WTC11 (cell line): Measurements from ENCODE around the gene RSPH3. TPM values are rescaled to one million over a fixed set of nuclear protein-coding genes. Genes with fewer than 3 reads are reported as not detected.
"Not testable (repeated sequence)": the region's sequence is repeated elsewhere in the genome, so short reads cannot be mapped to it uniquely, and the experiment has no call there.

Source experiments
- ATAC-seq: fragments of 200-7000 bp; cut with Tn5 transposase; 2 replicates; pipeline ENCODE4 v1.10.0; 2021; ENCODE audit warnings: mild to moderate bottlenecking, moderate library complexity
- CTCF ChIA-PET: fragments of 300-600 bp; sonication (Branson Sonifier 250); formaldehyde crosslinking; loops from one replicate; lab custom pipeline; 2021; ENCODE audit warnings: antibody characterized with exemption; lab: Charles Lee
- POLR2A ChIA-PET: fragments of 350-600 bp; sonication (Branson Sonifier 250); formaldehyde crosslinking; loops from one replicate; lab custom pipeline; 2021; ENCODE audit warnings: antibody characterized with exemption; lab: Charles Lee
- DNase-seq: peaks from one replicate; pipeline ENCODE4 v3.0.0; 2021; ENCODE audit warnings: low spot score
- H3K27ac Mint-ChIP-seq: 2 replicates; pipeline ENCODE4 v1.8.0; 2021; ENCODE audit warnings: mixed read lengths
- H3K27me3 Mint-ChIP-seq: 2 replicates; pipeline ENCODE4 v1.8.0; 2021; ENCODE audit warnings: low read depth, mild to moderate bottlenecking, moderate library complexity, mixed read lengths
- H3K36me3 Mint-ChIP-seq: 2 replicates; pipeline ENCODE4 v1.8.0; 2021; ENCODE audit warnings: mixed read lengths
- H3K4me1 Mint-ChIP-seq: 2 replicates; pipeline ENCODE4 v1.8.0; 2022; ENCODE audit warnings: mixed read lengths
- H3K4me3 Mint-ChIP-seq: 2 replicates; pipeline ENCODE4 v1.8.0; 2021; ENCODE audit warnings: mild to moderate bottlenecking, moderate library complexity, mixed read lengths
- H3K9me3 Mint-ChIP-seq: 2 replicates; pipeline ENCODE4 v1.8.0; 2021; ENCODE audit warnings: mixed read lengths
- AR ChIP-seq: fragments of 250-450 bp; sonication (Bioruptor Pico); IDR thresholded peaks from 2 replicates; pipeline ENCODE4 v1.9.0; 2021; ENCODE audit warnings: mild to moderate bottlenecking
- ATF2 ChIP-seq: sonication (generic); formaldehyde crosslinking; IDR thresholded peaks from 2 replicates; pipeline ENCODE4 v1.8.1; 2022; ENCODE audit warnings: low read depth, missing genetic modification reagents, borderline replicate concordance
- ATF6 ChIP-seq: sonication (generic); formaldehyde crosslinking; IDR thresholded peaks from 2 replicates; pipeline ENCODE4 v1.8.1; 2023; ENCODE audit warnings: mild to moderate bottlenecking, missing genetic modification reagents
- CREM ChIP-seq: sonication (generic); formaldehyde crosslinking; IDR thresholded peaks from 2 replicates; pipeline ENCODE4 v1.8.1; 2022; ENCODE audit warnings: mild to moderate bottlenecking, missing genetic modification reagents, moderate library complexity
- CTCF ChIP-seq: fragments of 200-600 bp; IDR thresholded peaks from 2 replicates; pipeline ENCODE4 v1.8.0; 2022; ENCODE audit warnings: antibody characterized with exemption
- ELF4 ChIP-seq: sonication (generic); formaldehyde crosslinking; IDR thresholded peaks from 2 replicates; pipeline ENCODE4 v1.8.1; 2022; ENCODE audit warnings: low read depth, mild to moderate bottlenecking, moderate library complexity, missing genetic modification reagents
- ETV6 ChIP-seq: sonication (generic); formaldehyde crosslinking; IDR thresholded peaks from 2 replicates; pipeline ENCODE4 v1.8.1; 2022; ENCODE audit warnings: mild to moderate bottlenecking, missing genetic modification reagents
- IRF1 ChIP-seq: sonication (generic); formaldehyde crosslinking; IDR thresholded peaks from 2 replicates; pipeline ENCODE4 v1.8.0; 2023; ENCODE audit warnings: missing genetic modification reagents
- MAX ChIP-seq: sonication (generic); formaldehyde crosslinking; IDR thresholded peaks from 2 replicates; pipeline ENCODE4 v1.8.0; 2022; ENCODE audit warnings: mild to moderate bottlenecking, missing genetic modification reagents
- NFATC4 ChIP-seq: fragments of 250-450 bp; sonication (Bioruptor Pico); IDR thresholded peaks from 2 replicates; pipeline ENCODE4 v1.9.0; 2021; ENCODE audit warnings: mild to moderate bottlenecking
- NR1H2 ChIP-seq: sonication (generic); formaldehyde crosslinking; IDR thresholded peaks from 2 replicates; pipeline ENCODE4 v1.9.0; 2021; ENCODE audit warnings: mild to moderate bottlenecking, moderate library complexity, missing genetic modification reagents
- NR3C1 ChIP-seq: sonication (generic); formaldehyde crosslinking; conservative IDR thresholded peaks from 2 replicates; pipeline ENCODE4 v1.8.1; 2023; ENCODE audit warnings: low read depth, mild to moderate bottlenecking, missing genetic modification reagents
- RELA ChIP-seq: sonication (generic); formaldehyde crosslinking; IDR thresholded peaks from 2 replicates; pipeline ENCODE4 v1.8.1; 2022; ENCODE audit warnings: missing genetic modification reagents, mild to moderate bottlenecking, borderline replicate concordance
- RORB ChIP-seq: fragments of 250-450 bp; sonication (Bioruptor Pico); IDR thresholded peaks from 2 replicates; pipeline ENCODE4 v1.9.0; 2021; ENCODE audit warnings: mild to moderate bottlenecking
- SOX15 ChIP-seq: fragments of 250-450 bp; sonication (Bioruptor Pico); IDR thresholded peaks from 2 replicates; pipeline ENCODE4 v1.9.0; 2021; ENCODE audit warnings: mild to moderate bottlenecking
- SP1 ChIP-seq: sonication (generic); formaldehyde crosslinking; conservative IDR thresholded peaks from 2 replicates; pipeline ENCODE4 v1.8.1; 2022; ENCODE audit warnings: missing genetic modification reagents
- TEAD4 ChIP-seq: sonication (generic); formaldehyde crosslinking; IDR thresholded peaks from 2 replicates; pipeline ENCODE4 v1.8.0; 2022; ENCODE audit warnings: mild to moderate bottlenecking, missing genetic modification reagents
- USF2 ChIP-seq: sonication (generic); formaldehyde crosslinking; IDR thresholded peaks from 2 replicates; pipeline ENCODE4 v1.8.1; 2023; ENCODE audit warnings: mild to moderate bottlenecking, missing genetic modification reagents, moderate library complexity
- ZBTB21 ChIP-seq: sonication (generic); formaldehyde crosslinking; IDR thresholded peaks from 2 replicates; pipeline ENCODE4 v1.8.1; 2023; ENCODE audit warnings: mild to moderate bottlenecking, missing genetic modification reagents, borderline replicate concordance
- ZNF263 ChIP-seq: sonication (generic); formaldehyde crosslinking; IDR thresholded peaks from 2 replicates; pipeline ENCODE4 v1.8.1; 2022; ENCODE audit warnings: low read depth, mild to moderate bottlenecking, moderate library complexity, missing genetic modification reagents
- ZNF317 ChIP-seq: sonication (generic); formaldehyde crosslinking; IDR thresholded peaks from 2 replicates; pipeline ENCODE4 v1.8.1; 2023; ENCODE audit warnings: low read depth, mild to moderate bottlenecking, moderate library complexity, missing genetic modification reagents, borderline replicate concordance
- ZNF396 ChIP-seq: fragments of 250-450 bp; sonication (Bioruptor Pico); IDR thresholded peaks from 2 replicates; pipeline ENCODE4 v1.8.0; 2021; ENCODE audit warnings: mild to moderate bottlenecking, moderate library complexity, borderline replicate concordance
- ZNF416 ChIP-seq: fragments of 250-450 bp; sonication (Bioruptor Pico); IDR thresholded peaks from 2 replicates; pipeline ENCODE4 v1.9.0; 2021; ENCODE audit warnings: mild to moderate bottlenecking, inconsistent platforms
- ZNF671 ChIP-seq: fragments of 250-450 bp; sonication (Bioruptor Pico); IDR thresholded peaks from 2 replicates; pipeline ENCODE4 v1.8.0; 2021; ENCODE audit warnings: mild to moderate bottlenecking
- total RNA-seq: library from RNA; stranded (reverse); gene quantifications from 3 replicates; pipeline ENCODE4 v1.2.3, GENCODE V29; 2021

The RSPH3 gene
- total RNA-seq, 1 experiment from 2014 or later: 3.2 TPM

- no peak overlapping the region for H3K4me3 Mint-ChIP-seq
- CTCF ChIA-PET: no interaction called here
- peaks cover 20% of the 10 kb centered on the region for H3K9me3 Mint-ChIP-seq
- TF ChIP-seq AR (CRISPR knock-in tag) (no peak), ZBTB21 (CRISPR knock-in tag) (no peak), ZNF317 (CRISPR knock-in tag) (no peak), TEAD4 (CRISPR knock-in tag) (no peak), ATF2 (CRISPR knock-in tag) (no peak), NFATC4 (CRISPR knock-in tag) (no peak), IRF1 (CRISPR knock-in tag) (no peak), ATF6 (CRISPR knock-in tag) (no peak), RORB (CRISPR knock-in tag) (no peak), RELA (CRISPR knock-in tag) (no peak), ELF4 (no peak), NR1H2 (CRISPR knock-in tag) (no peak), MAX (CRISPR knock-in tag) (no peak), SP1 (CRISPR knock-in tag) (no peak), SOX15 (CRISPR knock-in tag) (no peak), ZNF396 (CRISPR knock-in tag) (no peak), CREM (CRISPR knock-in tag) (no peak)
- POLR2A ChIA-PET: no interaction called here
- ATAC-seq (no peak), DNase-seq (no peak)
- H3K27me3 Mint-ChIP-seq: no peaks in the 10 kb centered on the region
- 0 out of 2 replicates have a peak, but pooled peaks cover 2% of the 10 kb centered on the region for H3K4me1 Mint-ChIP-seq
- H3K36me3 Mint-ChIP-seq: no peaks in the 10 kb centered on the region; the same call in 1 of the 2 replicates
- no peak overlapping the region for H3K27ac Mint-ChIP-seq
Measured at GRCh38 chr6:158955255-158955654, 44.7 kb downstream of the RSPH3 start.

GRCh38 chr6:158954753-158955152 lies 45.2 kb downstream of the RSPH3 start:
- TF ChIP-seq ZBTB21 (CRISPR knock-in tag) (no peak), ZNF263 (CRISPR knock-in tag) (no peak), NR3C1 (CRISPR knock-in tag) (no peak), ZNF416 (CRISPR knock-in tag) (no peak), ZNF671 (CRISPR knock-in tag) (no peak), ETV6 (CRISPR knock-in tag) (no peak), USF2 (CRISPR knock-in tag) (no peak), CTCF (no peak)
- H3K4me1 Mint-ChIP-seq: 0 out of 2 replicates have a peak, but pooled peaks cover 2% of the 10 kb centered on the region
- no peak overlapping the region for H3K4me3 Mint-ChIP-seq
- CTCF ChIA-PET: no interaction called here
- H3K9me3 Mint-ChIP-seq: peaks cover 20% of the 10 kb centered on the region
- ATAC-seq: no peak
- no peaks in the 10 kb centered on the region for H3K27me3 Mint-ChIP-seq
- H3K27ac Mint-ChIP-seq: no peak overlapping the region
- no peak for DNase-seq
- POLR2A ChIA-PET: no interaction called here
- no peaks in the 10 kb centered on the region; the same call in 1 of the 2 replicates for H3K36me3 Mint-ChIP-seq

GRCh38 chr6:158952011-158952410 lies 48.0 kb downstream of the RSPH3 start:
- CTCF ChIA-PET, H3K4me3 Mint-ChIP-seq, ATAC-seq, H3K36me3 Mint-ChIP-seq, POLR2A ChIA-PET, H3K4me1 Mint-ChIP-seq, H3K27me3 Mint-ChIP-seq, H3K27ac Mint-ChIP-seq, DNase-seq: not testable (repeated sequence)
- H3K9me3 Mint-ChIP-seq: peaks cover 20% of the 10 kb centered on the region
